ENCODE data around the gene EMCN.
A peak's percentile ranks its signal among the peaks of the same experiment; 100 is the strongest.
"Not testable (repeated sequence)": the region's sequence is repeated elsewhere in the genome, so short reads cannot be mapped to it uniquely, and the experiment has no call there.

Gene EMCN

GRCh38 chr4:100545427-100545826, 27.6 kb upstream of the EMCN start:
- H3K4me3 ChIP-seq (ENCODE audit: control insufficient read depth, low read depth, low read length), result no peak overlapping the region
- TF ChIP-seq CTCF (conservative IDR thresholded peaks at IDR 0.05; ENCODE audit: control insufficient read depth, insufficient read depth, low read depth, low read length), result no peak
- DNase-seq (ENCODE audit: low read depth), result no peak

- DNase-seq (ENCODE audit: low read depth), result no peak
- H3K4me3 ChIP-seq (ENCODE audit: control insufficient read depth, low read depth, low read length), result no peak overlapping the region
- no peak for TF ChIP-seq CTCF (conservative IDR thresholded peaks at IDR 0.05; ENCODE audit: control insufficient read depth, insufficient read depth, low read depth, low read length)
These were observed 22.3 kb upstream of the EMCN start for GRCh38 chr4:100540131-100540530.

GRCh38 chr4:100539706-100540105, 21.9 kb upstream of the EMCN start:
- H3K4me3 ChIP-seq (ENCODE audit: control insufficient read depth, low read depth, low read length), result no peak overlapping the region
- no peak for DNase-seq (ENCODE audit: low read depth)
- no peak for TF ChIP-seq CTCF (conservative IDR thresholded peaks at IDR 0.05; ENCODE audit: control insufficient read depth, insufficient read depth, low read depth, low read length)

GRCh38 chr4:100533741-100534140, 15.9 kb upstream of the EMCN start:
- no peak overlapping the region for H3K4me3 ChIP-seq (ENCODE audit: control insufficient read depth, low read depth, low read length)
- TF ChIP-seq CTCF (conservative IDR thresholded peaks at IDR 0.05; ENCODE audit: control insufficient read depth, insufficient read depth, low read depth, low read length), result no peak
- no peak for DNase-seq (ENCODE audit: low read depth)

GRCh38 chr4:100530161-100530560, 12.3 kb upstream of the EMCN start:
- not testable (repeated sequence) for H3K4me3 ChIP-seq (ENCODE audit: control insufficient read depth, low read depth, low read length); DNase-seq (ENCODE audit: low read depth)

GRCh38 chr4:100525686-100526085, 7.9 kb upstream of the EMCN start:
- DNase-seq (ENCODE audit: low read depth), result peak; percentile 12
- no peak for TF ChIP-seq CTCF (conservative IDR thresholded peaks at IDR 0.05; ENCODE audit: control insufficient read depth, insufficient read depth, low read depth, low read length)
- no peak overlapping the region for H3K4me3 ChIP-seq (ENCODE audit: control insufficient read depth, low read depth, low read length)

GRCh38 chr4:100519205-100519604, 1.4 kb upstream of the EMCN start:
- DNase-seq (ENCODE audit: low read depth), result no peak
- no peak for TF ChIP-seq CTCF (conservative IDR thresholded peaks at IDR 0.05; ENCODE audit: control insufficient read depth, insufficient read depth, low read depth, low read length)
- H3K4me3 ChIP-seq (ENCODE audit: control insufficient read depth, low read depth, low read length), result no peak overlapping the region

All from fibroblast of mammary gland (primary cell).